Putamen (tissue), 1 donor: ENCODE data around the gene TEX48.

ENCODE experiments used
- DNase-seq: peaks from one replicate; pipeline ENCODE4 v3.0.0-alpha.2; 2016; ENCODE audit warnings: low spot score

Gene TEX48

DNA sequence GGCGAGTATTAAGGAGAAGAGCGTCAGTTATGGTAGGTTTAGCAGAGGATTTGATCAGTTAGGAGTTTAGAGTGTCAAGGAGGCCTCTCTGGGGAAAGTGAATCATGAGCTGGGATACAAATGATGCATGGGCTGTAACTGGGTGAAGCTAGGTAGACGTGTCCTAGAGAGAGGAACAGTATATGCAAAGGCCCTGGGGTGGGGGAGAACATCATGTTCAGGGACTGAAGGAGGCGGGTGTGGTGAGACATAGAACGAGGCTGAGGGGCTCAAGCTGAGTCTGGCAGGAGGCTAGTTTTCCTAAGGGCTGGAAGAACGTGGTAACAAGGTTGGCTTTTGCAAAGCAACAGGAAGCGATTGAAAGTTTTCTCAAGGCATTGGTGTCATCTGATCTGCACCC is 60.4 kb downstream of the TEX48 start:
- no peak for DNase-seq

DNA sequence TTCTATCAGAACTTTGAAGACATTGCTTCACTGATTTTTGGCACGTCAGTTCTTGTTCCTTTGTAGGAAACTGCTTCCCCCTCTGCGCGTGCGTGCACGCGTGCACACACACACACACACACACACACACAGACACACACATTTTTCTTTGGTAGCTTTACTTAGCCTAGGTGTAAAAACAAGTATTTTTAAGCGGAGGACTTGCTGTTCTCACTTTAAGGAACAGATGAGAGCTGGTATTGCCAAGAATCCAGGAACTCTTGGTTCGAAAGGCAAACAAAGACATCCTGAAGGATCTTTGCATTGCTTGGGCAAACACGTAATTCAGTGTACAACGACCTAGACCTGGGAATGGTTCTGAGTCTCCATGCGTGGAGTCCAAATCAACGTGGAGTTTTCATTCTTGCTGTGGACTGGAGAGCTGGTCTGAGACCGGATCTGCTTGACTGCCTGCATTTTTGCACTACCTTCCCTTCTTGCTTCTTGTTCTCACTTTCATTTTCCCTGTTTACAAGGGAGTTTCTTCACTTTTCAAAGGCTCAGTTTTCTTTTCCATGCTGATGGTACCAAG is 62.7 kb downstream of the TEX48 start:
- no peak for DNase-seq

GRCh38 chr9:114616684-114617520 is 65.1 kb downstream of the TEX48 start:
- DNase-seq: peak; percentile 24
